HG03097 (cell line): ENCODE results near the gene LY6G6C.

ENCODE experiments used
- ATAC-seq: cut with Tn5 transposase; IDR thresholded peaks from one replicate; pipeline ENCODE4 v1.9.1; 2021; ENCODE audit not compliant: unreplicated experiment, low FRiP score

The LY6G6C gene

GRCh38 chr6:31721351-31722020 is at the start of gene LY6G6C:
LY6G6C (minus strand) TSS chr6:31721746; CDS start chr6:31721679, 67 bp downstream.
- no peak for ATAC-seq

- ATAC-seq = no peak
Observed at GRCh38 chr6:31770860-31771259, 49.3 kb upstream of the LY6G6C start.

- ATAC-seq = no peak
Observed at GRCh38 chr6:31769684-31770371, 48.3 kb upstream of the LY6G6C start.

- no peak for ATAC-seq
Observed at GRCh38 chr6:31768363-31769257, 47.1 kb upstream of the LY6G6C start.

- ATAC-seq = no peak
Observed at GRCh38 chr6:31767096-31767645, 45.6 kb upstream of the LY6G6C start.

GRCh38 chr6:31765910-31766794 is 44.6 kb upstream of the LY6G6C start:
- ATAC-seq = no peak

GRCh38 chr6:31765559-31765909 is 44.0 kb upstream of the LY6G6C start:
- no peak for ATAC-seq

GRCh38 chr6:31764198-31764597 is 42.7 kb upstream of the LY6G6C start:
- ATAC-seq = no peak

GRCh38 chr6:31763619-31763940 is 42.0 kb upstream of the LY6G6C start:
- no peak for ATAC-seq

- no peak for ATAC-seq
Observed at GRCh38 chr6:31762878-31763618, 41.5 kb upstream of the LY6G6C start.

- ATAC-seq = no peak
Observed at GRCh38 chr6:31762356-31762755, 40.8 kb upstream of the LY6G6C start, which contains the start of gene SAPCD1. SAPCD1 (plus strand) TSS chr6:31762656; CDS start chr6:31763055, 399 bp downstream.

- ATAC-seq = no peak
Observed at GRCh38 chr6:31761343-31761742, 39.8 kb upstream of the LY6G6C start.

- no peak for ATAC-seq
Observed at GRCh38 chr6:31760790-31761189, 39.2 kb upstream of the LY6G6C start.

GRCh38 chr6:31758281-31758680 is 36.7 kb upstream of the LY6G6C start:
- no peak for ATAC-seq

- no peak for ATAC-seq
Observed at GRCh38 chr6:31752739-31753319, 31.3 kb upstream of the LY6G6C start.

GRCh38 chr6:31750411-31751022 is 29.0 kb upstream of the LY6G6C start:
- no peak for ATAC-seq

GRCh38 chr6:31749301-31750036 is 27.9 kb upstream of the LY6G6C start:
- no peak for ATAC-seq

- no peak for ATAC-seq
Observed at GRCh38 chr6:31744422-31744821, 22.9 kb upstream of the LY6G6C start.
